Transverse colon (tissue), 4 donors: Measurements from ENCODE around the gene RGS11. TPM values are rescaled to one million over a fixed set of nuclear protein-coding genes. Genes with fewer than 3 reads are reported as not detected.

ENCODE experiments used
- DNase-seq: peaks from one replicate; pipeline ENCODE4 v3.0.0-alpha.2; 2019
- H3K27ac ChIP-seq, 4 donors: fragments of 200-600 bp; sonication (generic); 2 replicates each; pipeline ENCODE4 v1.5.1; 2016 to 2018; ENCODE audit warnings: inconsistent platforms in 4 of 4
- H3K27me3 ChIP-seq: fragments of 200-600 bp; sonication (generic); 2 replicates; pipeline ENCODE4 v1.5.1; 2017; ENCODE audit warnings: inconsistent platforms
- H3K36me3 ChIP-seq, 4 donors: fragments of 200-600 bp; sonication (generic); 2 replicates each; pipeline ENCODE4 v1.5.1; 2017 to 2019; ENCODE audit warnings: inconsistent platforms in 4 of 4
- H3K4me1 ChIP-seq, 4 donors: fragments of 200-600 bp; sonication (generic); 2 replicates each; pipeline ENCODE4 v1.5.1; 2017 to 2020; ENCODE audit warnings: inconsistent platforms in 4 of 4
- H3K4me3 ChIP-seq, 4 donors: fragments of 200-600 bp; sonication (generic); 1 replicate in 1 of 4; 2 replicates in 3 of 4; pipeline versions ENCODE4 v1.5.1 to v1.6.1; 2017 to 2019; ENCODE audit warnings: inconsistent platforms in 4 of 4
- H3K9me3 ChIP-seq, 2 donors: fragments of 200-600 bp; sonication (generic); 2 replicates each; pipeline ENCODE4 v1.5.1; 2017 to 2019; ENCODE audit warnings: inconsistent platforms in 2 of 2
- EP300 ChIP-seq: sonication (generic); formaldehyde crosslinking; IDR thresholded peaks from one replicate; pipeline ENCODE4 v1.6.1; 2017; ENCODE audit warnings: antibody characterized with exemption, low read depth
- POLR2A ChIP-seq: fragments of 450-650 bp; IDR thresholded peaks from one replicate; pipeline ENCODE4 v1.6.1; 2016; ENCODE audit warnings: antibody characterized with exemption, mild to moderate bottlenecking, moderate library complexity
- POLR2AphosphoS5 ChIP-seq, 3 donors: sonication (generic); formaldehyde crosslinking; IDR thresholded peaks; one replicate each; pipeline ENCODE4 v1.6.1; 2016; ENCODE audit warnings: antibody characterized with exemption in 3 of 3
- WGBS, 2 donors: methylation state at CpG; one replicate each; pipeline ENCODE4 v1.1.5; 2018; ENCODE audit warnings: low coverage in 1 of 2; 5-methylcytosine and 5-hydroxymethylcytosine counted together
- in situ Hi-C, 4 donors: fragments of 200-750 bp; cut with MboI; loops; one replicate each; pipeline versions ENCODE4 v1.15.0 to v1.15.1; 2017; ENCODE audit warnings: low sequenced_read_pairs in 3 of 4, low pct_ligation_motif_present in 1 of 4, low pct_unique_long_range_greater_than_20kb in 1 of 4
- intact Hi-C: fragments of 100-400 bp; cut with DNase I; formaldehyde crosslinking; loops from one replicate; pipeline ENCODE4 v1.15.1; 2023; ENCODE audit warnings: low total_unique reads
- total RNA-seq, 4 donors: library from RNA; depleted of rRNA; stranded (reverse); fragments of >200 nt; gene quantifications; one replicate each; pipeline ENCODE4 v1.1.0, GENCODE V29; 2016
- TF ChIP-seq, protein P1 (sequence below), 5 experiments: fragments of 200-600 bp in 3 of 5; fragments of 450-650 bp in 2 of 5; sonication (generic) in 3 of 5; IDR thresholded peaks; 1 replicate in 2 of 5; 2 replicates in 3 of 5; pipeline ENCODE4 v1.5.1; 2016 to 2017; ENCODE audit warnings: antibody characterized with exemption in 5 of 5, inconsistent platforms in 3 of 5, mild to moderate bottlenecking in 2 of 5, moderate library complexity in 1 of 5

The RGS11 gene
- total RNA-seq, 4 donors from 2014 or later, result 2.0 to 24.3 (median 6.7) TPM

- Histone ChIP-seq H3K4me3 (no peak overlapping the region), H3K27ac (no peak overlapping the region), H3K9me3 (no peaks in the 10 kb centered on the region), H3K36me3 (peaks cover 0 to 27% (median 7%) of the 10 kb centered on the region in 4 donors), H3K27me3 (peaks cover 10% of the 10 kb centered on the region), H3K4me1 (no peaks in the 10 kb centered on the region)
- WGBS, 2 donors, result 81% methylated on average over 16 of the region's 16 CpGs; no CpG with 5 or more reads in 1 of the 2 donors
- in situ Hi-C loops (no loop called here), intact Hi-C loops (no loop called here)
- TF ChIP-seq POLR2A, result no peak
- TF ChIP-seq POLR2AphosphoS5 (IDR thresholded peaks at IDR 0.05), result no peak
- TF ChIP-seq, protein P1, sequence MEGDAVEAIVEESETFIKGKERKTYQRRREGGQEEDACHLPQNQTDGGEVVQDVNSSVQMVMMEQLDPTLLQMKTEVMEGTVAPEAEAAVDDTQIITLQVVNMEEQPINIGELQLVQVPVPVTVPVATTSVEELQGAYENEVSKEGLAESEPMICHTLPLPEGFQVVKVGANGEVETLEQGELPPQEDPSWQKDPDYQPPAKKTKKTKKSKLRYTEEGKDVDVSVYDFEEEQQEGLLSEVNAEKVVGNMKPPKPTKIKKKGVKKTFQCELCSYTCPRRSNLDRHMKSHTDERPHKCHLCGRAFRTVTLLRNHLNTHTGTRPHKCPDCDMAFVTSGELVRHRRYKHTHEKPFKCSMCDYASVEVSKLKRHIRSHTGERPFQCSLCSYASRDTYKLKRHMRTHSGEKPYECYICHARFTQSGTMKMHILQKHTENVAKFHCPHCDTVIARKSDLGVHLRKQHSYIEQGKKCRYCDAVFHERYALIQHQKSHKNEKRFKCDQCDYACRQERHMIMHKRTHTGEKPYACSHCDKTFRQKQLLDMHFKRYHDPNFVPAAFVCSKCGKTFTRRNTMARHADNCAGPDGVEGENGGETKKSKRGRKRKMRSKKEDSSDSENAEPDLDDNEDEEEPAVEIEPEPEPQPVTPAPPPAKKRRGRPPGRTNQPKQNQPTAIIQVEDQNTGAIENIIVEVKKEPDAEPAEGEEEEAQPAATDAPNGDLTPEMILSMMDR (IDR thresholded peaks at IDR 0.05), result peak in 2 of 5 experiments; percentile 7 to 8
- no peak for TF ChIP-seq EP300
- DNase-seq, result no peak
These were observed 11.6 kb upstream of the RGS11 start for GRCh38 chr16:287298-287811.

DNA sequence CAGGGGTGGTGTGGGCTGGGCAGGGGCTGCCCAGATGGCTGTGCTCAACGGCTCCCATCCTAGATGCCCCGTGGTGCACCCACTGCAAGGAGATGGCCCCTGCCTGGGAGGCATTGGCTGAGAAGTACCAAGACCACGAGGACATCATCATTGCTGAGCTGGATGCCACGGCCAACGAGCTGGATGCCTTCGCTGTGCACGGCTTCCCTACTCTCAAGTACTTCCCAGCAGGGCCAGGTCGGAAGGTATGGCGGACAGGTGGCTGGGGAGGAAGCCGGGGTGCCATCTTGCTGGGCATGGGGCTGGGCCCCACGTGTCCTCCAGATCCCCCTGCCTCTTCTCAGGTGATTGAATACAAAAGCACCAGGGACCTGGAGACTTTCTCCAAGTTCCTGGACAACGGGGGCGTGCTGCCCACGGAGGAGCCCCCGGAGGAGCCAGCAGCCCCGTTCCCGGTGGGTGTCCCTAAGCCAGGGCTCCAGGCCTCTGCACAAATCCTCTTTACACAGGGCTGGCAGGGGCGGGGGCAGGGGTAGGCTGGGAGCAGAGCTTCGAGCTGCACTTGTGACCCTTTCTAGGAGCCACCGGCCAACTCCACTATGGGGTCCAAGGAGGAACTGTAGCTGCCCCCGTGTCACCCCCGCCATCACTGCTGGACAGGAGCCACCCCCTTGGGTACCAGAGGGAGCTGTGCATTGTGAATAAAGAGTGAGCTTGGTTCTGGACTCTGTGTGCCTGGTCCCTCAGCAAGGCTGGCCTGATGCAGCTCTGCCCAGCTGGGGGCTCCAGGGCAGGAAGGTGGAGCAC is 10.9 kb upstream of the RGS11 start:
- H3K4me3 ChIP-seq, result no peak overlapping the region
- H3K36me3 ChIP-seq, result peaks cover 0 to 25% (median 6%) of the 10 kb centered on the region in 4 donors
- no peak overlapping the region for H3K27ac ChIP-seq
- TF ChIP-seq EP300 (no peak), POLR2AphosphoS5 (IDR thresholded peaks at IDR 0.05) (no peak), POLR2A (no peak)
- TF ChIP-seq, protein P1 (IDR thresholded peaks at IDR 0.05), result no peak
- intact Hi-C loops, result no loop called here
- in situ Hi-C loops, result no loop called here
- peaks cover 0 to 2% (median 0%) of the 10 kb centered on the region in 4 donors for H3K4me1 ChIP-seq
- H3K27me3 ChIP-seq, result peaks cover 17% of the 10 kb centered on the region
- no peaks in the 10 kb centered on the region for H3K9me3 ChIP-seq
- no peak for DNase-seq
- 86 to 100% methylated on average over 2 to 22 of the region's 22 CpGs for WGBS, 2 donors

GRCh38 chr16:285146-286055 is 9.7 kb upstream of the RGS11 start:
- DNase-seq, result no peak
- no peak overlapping the region for H3K27ac ChIP-seq
- no peak overlapping the region for H3K4me3 ChIP-seq
- peaks cover 6 to 13% (median 7%) of the 10 kb centered on the region in 4 donors for H3K4me1 ChIP-seq
- H3K27me3 ChIP-seq, result peaks cover 29% of the 10 kb centered on the region
- TF ChIP-seq EP300, result no peak
- no peak for TF ChIP-seq POLR2A
- TF ChIP-seq, protein P1 (IDR thresholded peaks at IDR 0.05), result no peak
- TF ChIP-seq POLR2AphosphoS5 (IDR thresholded peaks at IDR 0.05), result no peak
- 84 to 90% methylated on average over 4 to 48 of the region's 48 CpGs for WGBS, 2 donors
- H3K36me3 ChIP-seq, result peaks cover 0 to 20% (median 6%) of the 10 kb centered on the region in 4 donors
- no peaks in the 10 kb centered on the region for H3K9me3 ChIP-seq
- intact Hi-C loops (no loop called here), in situ Hi-C loops (no loop called here)
